Fibroblast of peridontal ligament (primary cell): Measurements from ENCODE around the gene SCLT1.
"Not testable (repeated sequence)": the region's sequence is repeated elsewhere in the genome, so short reads cannot be mapped to it uniquely, and the experiment has no call there.

Experiments
- DNase-seq: peaks from one replicate; pipeline ENCODE4 v3.0.0-alpha.2; 2010; ENCODE audit errors: extremely low read depth

SCLT1 gene

DNA sequence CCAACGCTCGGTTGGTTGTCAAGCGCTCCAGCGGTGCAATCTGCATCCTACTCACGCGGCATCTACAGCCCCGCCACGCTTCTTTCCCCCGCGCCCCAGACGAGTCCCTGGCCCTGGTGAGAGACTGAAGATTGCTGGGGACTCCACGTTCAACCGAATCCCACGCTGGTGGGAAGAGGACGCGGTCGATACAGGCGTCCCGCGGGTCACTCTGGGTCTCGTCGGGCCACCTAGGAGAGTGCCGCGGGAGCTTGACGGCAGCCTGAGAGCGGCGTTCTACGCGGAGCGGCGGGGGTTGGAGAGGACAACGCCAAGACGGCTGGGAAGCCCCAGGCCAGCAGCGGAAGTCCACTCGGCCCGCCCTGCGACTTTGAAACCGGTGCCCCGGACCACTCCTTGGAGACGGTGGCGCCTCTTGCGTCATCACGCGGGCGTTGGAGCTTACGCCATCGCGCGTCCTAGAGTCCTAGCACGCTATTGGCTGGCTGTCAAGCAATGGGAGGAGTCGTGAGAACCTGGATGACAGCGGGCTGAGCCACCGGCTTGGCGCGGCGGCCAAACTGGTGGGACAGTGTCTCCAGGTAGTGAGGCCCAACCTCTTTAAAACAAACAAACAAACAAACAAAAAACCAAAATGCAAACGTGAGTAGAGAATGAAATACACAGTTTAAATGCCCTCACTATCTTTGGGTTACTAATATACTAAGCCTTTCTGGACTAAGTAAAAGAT lies at the start of gene SCLT1:
Gene SCLT1, minus strand, starts transcription at position 349 of the 730 bp plus-strand sequence. CDS start 436 bp downstream, outside the sequence.
- DNase-seq: peak; percentile 97

DNA sequence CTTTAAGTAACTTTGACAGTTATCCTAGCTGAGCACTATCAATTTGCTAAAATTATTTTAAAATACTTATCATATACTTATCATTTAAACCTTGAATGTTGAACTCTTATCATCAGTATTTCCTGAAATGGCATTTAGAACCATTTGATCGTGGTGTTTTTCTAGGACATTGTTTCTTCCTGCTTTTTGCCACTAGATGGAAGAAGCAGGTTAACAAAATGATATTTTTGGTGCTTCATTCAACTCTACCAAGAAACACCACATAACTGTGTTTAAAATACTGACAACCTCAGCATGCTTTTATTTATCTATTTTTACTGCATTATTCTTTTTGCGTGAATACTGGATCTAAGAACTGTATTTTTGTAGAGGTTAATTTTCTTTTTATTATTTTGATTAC lies 47.2 kb upstream of the SCLT1 start:
- peak; percentile 21 for DNase-seq

DNA sequence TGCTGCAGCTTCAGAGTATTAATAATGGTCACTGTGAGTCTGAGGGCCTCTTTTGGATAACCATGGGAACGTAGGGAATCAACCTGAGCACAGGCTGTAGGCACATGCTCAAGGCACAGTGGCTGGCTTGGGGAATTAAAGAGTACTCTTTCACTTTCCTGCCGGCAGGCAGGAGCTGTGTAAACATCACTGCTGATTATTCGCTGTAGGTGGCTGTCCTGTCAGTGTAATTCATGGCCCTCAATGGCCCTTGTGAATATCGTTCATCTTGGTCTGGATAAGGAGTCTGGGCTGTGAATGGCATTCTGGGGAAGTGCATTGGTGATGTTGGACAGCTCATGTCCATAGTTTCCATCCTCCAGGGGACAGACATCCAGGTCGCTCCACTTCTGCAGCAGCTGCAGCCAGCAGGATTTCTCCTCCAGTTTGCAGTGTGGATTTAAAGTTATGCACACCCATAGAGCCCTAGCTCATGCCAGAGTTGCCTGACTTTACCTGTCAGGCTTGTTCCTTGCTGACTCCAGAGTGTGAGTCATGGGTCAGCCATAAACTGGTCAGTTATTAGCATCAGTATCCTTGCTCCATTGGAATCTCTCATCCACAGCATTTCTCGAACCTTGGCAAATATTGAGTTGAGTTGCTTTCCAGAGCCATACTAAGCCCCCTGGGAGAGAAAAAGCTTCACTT lies 45.6 kb upstream of the SCLT1 start:
- DNase-seq: no peak

- no peak for DNase-seq
These were observed 43.1 kb upstream of the SCLT1 start for GRCh38 chr4:129136433-129136832.

- no peak for DNase-seq
These were observed 38.0 kb upstream of the SCLT1 start for GRCh38 chr4:129131343-129131742.

DNA sequence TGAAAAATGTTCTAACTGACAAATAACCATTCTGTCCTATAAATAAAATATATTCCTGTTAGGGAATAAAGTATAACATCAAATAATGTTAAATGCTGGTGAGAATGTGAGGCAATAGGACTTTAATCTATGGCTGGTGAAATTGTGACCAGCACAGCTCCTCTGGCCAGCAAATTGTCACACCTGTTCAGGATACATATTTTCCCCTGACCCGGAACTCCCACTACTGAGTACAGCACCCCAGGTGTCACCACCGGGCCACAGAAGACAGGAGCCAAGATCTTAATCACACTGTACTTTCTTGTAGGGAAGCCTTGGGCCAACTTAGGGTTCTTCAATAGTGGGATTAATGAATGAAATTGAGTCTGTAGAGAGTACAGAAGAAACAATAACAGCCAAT lies 35.8 kb upstream of the SCLT1 start:
- DNase-seq: no peak

DNA sequence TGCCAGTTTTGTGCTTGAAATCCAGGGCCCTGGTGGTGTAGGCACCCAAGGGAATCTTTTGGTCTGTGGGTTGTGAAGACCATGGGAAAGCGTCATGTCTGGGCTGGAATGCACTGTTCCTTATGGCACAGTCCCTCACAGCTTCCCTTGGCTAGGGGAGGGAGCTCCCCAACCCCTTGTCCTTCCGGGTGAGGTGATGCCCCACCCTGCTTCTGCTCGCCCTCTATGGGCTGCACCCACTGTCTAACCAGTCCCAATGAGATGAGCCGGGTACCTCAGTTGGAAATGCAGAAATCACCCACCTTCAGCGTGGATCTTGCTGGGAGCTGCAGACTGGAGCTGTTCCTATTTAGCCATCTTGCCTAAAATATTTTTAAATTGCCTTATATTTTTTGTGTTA lies 33.3 kb upstream of the SCLT1 start:
- not testable (repeated sequence) for DNase-seq

- no peak for DNase-seq
These were observed 24.4 kb upstream of the SCLT1 start for GRCh38 chr4:129117705-129118104.

GRCh38 chr4:129113919-129114318 lies 20.6 kb upstream of the SCLT1 start:
- DNase-seq: no peak

- DNase-seq: no peak
These were observed 20.1 kb upstream of the SCLT1 start for GRCh38 chr4:129113434-129113833.

GRCh38 chr4:129111919-129112318 lies 18.6 kb upstream of the SCLT1 start:
- no peak for DNase-seq

DNA sequence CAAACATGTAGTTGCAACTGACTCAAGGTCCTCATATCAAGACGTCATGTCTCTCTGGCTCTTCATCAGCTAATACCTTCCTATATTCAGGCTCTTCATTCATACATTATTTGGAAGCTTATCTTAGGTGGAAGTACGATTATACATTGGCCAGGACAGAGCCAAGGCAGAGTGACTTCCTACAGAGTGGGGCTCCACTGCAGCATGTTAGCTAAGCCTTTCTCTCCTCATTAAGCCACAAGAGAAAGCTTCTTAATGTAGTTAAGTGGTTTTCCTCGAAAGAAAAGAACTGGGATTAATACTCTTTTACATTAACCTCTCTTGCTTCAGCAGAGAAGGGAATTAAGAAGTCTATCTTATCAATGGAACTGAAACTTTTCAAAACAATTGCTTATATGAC lies 17.6 kb upstream of the SCLT1 start:
- DNase-seq: no peak

DNA sequence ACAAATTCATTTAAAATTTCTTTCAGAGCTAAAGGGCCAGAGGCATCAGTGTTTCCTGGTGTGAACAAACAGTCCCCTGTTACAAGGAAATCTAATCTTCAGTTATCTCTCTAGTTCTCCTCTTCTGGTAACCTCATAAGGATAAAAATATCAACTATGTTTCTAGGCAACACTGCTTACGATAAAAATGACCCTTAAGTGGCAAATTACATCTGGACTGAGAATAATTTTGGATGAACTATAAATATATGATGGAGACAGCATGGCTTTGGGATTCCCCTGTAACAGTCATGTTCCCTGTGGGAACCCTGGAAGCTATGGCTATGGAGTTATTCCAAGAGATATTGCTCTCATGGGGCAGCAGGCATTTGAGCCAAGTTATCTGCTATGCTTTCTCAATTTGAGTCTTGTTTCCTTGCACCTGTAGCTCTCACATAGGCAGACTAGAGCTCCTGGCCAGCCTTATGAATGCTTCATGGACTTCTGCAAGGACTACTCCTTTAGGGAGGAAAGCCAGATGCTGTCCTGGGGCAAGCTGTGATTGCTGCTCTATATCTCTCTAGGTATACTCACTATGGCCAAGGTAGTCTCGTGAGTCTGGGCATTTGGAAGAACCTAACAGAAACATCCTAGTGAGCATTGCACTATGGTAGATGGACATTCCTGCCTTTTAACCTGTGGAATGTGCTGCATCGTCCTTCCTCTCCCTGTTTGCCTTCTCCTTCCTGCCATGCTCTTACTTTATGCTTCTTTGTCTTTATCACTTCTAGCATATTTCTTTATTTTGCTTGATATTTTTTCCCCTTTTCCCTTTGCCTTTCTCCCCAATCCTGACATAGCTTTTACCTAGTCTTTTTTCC lies 16.9 kb upstream of the SCLT1 start:
- DNase-seq: peak; percentile 16

DNA sequence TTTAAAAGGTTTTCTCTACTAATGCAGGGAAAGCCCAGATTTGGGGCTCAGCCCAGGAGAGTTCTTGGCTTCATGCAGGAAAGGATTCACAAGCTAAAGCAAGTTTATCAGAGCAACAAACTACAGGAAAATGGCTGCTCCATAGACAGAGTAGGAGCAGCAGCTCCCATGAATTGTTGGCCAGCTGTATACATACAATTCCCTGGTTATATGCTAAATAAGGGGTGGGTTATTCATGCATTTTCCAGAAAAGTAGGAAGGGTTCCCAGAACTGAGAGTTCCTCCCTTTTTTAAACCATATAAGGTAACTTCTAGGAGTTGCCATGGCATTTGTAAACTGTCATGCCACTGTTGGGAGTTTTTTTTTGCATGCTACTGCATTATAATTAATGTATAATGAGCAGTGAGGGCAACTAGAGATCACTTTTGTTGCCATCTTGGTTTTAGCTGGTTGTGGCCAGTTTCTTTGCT lies 5.2 kb upstream of the SCLT1 start:
- no peak for DNase-seq

DNA sequence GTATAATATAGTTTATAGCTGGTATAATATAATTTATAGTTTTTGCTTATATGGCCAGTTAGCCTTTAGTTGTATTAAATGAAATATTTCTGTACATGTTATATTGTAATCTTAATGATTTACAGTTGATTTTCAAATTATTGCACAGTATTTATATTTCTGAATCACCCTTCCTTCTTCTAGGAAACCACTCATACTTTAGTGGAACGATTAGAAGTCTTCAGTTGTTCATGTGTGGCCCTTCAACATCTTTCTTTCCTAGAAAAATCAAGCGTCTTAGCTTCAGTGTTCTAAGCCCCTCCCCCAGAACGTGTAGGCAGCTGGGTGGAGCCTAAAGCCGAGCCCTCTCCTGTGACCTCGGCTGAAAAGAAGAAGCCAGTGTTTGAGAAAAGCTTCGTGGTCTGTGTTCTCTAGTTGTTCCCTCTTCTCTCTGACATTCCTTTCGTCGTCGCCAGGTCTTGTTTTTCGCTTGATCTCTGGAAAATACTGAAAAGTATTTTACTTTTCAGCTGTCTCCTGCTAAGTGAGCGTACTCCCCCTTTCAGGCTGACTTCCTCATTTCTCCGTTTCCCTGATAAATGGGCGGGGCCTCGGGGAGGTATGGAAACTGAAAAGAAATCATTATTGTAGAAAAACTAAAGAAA lies 2.6 kb upstream of the SCLT1 start, which contains the start of gene C4orf33:
Gene C4orf33, plus strand, starts transcription at position 342 of the 644 bp plus-strand sequence. CDS start 6,459 bp downstream, outside the sequence.
- peak; percentile 77 for DNase-seq

GRCh38 chr4:129094347-129094746 lies 1.0 kb upstream of the SCLT1 start:
- DNase-seq: peak; percentile 16

DNA sequence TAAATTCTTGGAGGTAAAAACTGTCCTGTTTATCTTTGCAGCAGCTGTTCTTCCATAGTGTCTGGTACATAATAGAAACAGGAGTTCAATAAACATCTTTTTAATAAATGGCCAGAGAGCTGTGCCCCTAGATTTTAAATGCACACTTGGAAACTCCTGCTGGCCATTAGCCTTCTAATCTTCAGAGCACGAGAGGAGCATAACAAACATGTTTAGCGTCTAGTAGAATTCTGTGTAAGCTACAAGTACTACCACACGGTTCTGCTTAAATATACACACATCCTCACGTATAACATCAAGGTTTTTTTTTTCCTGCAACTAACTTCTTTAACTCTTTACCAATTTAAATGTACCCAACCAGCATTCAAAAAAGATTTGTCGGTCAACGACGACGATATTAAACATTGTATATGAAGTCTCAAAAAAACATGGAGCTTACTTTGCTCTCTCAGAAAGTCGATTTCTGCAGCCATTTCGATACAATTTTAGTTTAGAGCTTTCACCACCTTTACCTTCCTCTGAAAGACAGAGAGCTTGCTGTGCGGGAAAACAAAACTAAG lies 628 bp downstream of the SCLT1 start:
- peak; percentile 35 for DNase-seq

DNA sequence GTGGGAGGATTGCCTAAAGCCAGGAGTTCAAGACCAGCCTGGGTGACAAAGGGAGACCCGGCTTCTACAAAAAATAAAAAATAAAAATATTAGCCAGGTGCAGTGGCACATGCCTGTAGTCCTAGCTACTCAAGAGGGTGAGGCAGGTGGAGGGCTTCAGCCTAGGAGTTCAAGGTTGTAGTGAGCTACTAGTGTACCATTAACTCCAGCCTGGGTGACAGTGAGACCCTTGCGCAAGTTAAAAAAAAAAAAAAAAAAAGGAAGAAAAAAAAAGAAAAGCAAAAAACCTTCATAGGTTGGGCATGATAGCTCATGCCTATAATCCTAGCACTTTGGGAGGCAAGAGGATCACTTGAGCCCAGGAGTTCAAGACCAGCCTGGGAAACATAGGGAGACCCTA lies 5.8 kb downstream of the SCLT1 start:
- DNase-seq: no peak

- DNase-seq: no peak
These were observed 7.9 kb downstream of the SCLT1 start for GRCh38 chr4:129085472-129085871.

DNA sequence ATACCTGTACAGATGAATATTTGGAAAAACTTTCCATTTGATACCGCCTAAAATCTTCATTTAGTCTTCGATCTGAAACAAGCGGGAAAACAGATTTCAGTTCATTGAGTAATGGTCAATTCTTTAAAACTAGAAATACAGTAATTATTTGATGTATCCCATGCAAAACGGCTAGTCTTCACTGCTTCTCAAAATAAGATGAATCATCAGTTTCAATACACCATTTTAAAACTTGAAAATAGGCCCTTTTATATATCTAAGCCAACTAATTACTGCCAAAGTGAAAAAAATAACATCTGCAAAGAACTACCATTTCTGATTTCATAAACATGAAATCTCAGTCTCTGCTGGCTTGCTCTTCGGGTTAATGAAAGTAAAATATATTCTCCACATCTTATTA lies 11.0 kb downstream of the SCLT1 start:
- no peak for DNase-seq

- DNase-seq: no peak
These were observed 13.2 kb downstream of the SCLT1 start for GRCh38 chr4:129080129-129080528.
